Measurements from ENCODE around the gene MEGF11. TPM values are rescaled to one million over a fixed set of nuclear protein-coding genes. Genes with fewer than 3 reads are reported as not detected.

Gene MEGF11
- total RNA-seq, 2 experiments from 2014 or later, result not detected

DNA sequence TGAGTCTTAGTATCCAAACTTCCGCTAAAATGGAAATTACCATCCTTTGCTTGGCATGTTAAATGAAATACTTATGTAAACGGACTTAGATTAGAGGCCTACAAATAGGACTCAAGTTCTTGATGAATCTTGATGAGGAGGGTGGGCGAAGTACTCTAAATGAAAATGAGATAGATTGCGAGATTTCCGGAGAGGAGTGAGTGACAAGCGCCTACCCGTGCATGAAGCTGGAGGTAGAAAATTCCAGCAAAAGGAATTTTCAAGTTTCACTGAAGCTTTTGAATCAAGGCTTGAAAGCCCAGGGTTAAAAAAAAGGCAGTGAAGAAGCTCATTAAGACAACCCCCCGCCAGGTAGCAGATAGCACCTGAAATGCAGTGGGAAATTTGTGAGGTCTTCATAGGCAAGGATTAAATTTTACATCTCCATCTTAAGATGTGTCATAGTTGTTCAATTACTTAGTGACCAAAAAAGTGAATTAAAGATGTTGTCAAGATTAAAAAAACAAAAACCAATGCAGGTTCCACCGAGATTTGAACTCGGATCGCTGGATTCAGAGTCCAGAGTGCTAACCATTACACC, 384.9 kb downstream of the MEGF11 start:
- CTCF ChIA-PET, result interaction anchor here (0.7 to 3.2 kb wide), 9 partner anchors 9 to 74 kb away, joined by 3 to 14 read pairs (median 3); no protein-coding TSS in a partner anchor
- POLR2A ChIA-PET, result interaction anchor here (1.0 to 1.9 kb wide), 5 partner anchors 11 to 257 kb away, joined by 4 to 9 read pairs (median 5); partner anchors contain the start of genes DENND4A and INTS14

DNA sequence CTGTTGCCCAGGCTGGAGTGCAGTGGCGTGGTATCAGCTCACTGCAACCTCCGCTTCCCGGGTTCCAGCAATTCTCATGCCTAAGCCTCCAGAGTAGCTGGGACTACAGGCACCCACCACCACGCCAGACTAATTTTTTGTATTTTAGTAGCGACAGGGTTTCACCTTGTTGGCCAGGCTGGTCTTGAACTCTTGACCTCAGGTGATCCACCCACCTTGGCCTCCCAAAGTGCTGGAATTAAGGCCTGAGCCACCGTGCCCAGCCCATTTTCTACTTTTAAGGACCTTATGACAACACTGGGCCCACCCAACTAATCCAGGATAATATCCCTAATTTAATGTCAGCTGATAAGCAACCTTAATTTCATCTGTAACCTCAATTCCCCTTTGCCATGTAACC, 385.6 kb downstream of the MEGF11 start:
- ChIA-PET CTCF (interaction anchor here (0.5 to 3.2 kb wide), 2 partner anchors 11 to 233 kb away, joined by 3 to 14 read pairs; no protein-coding TSS in a partner anchor), POLR2A (interaction anchor here (1.0 to 1.9 kb wide), 2 partner anchors 237 to 257 kb away, joined by 4 to 5 read pairs; partner anchors contain the start of gene INTS14)

- ChIA-PET CTCF (interaction anchor here (0.6 to 1.2 kb wide), 3 partner anchors 10 to 15 kb away, joined by 3 to 7 read pairs (median 4); no protein-coding TSS in a partner anchor), POLR2A (no interaction called here)
Observed at GRCh38 chr15:65867244-65867643, 386.3 kb downstream of the MEGF11 start.

DNA sequence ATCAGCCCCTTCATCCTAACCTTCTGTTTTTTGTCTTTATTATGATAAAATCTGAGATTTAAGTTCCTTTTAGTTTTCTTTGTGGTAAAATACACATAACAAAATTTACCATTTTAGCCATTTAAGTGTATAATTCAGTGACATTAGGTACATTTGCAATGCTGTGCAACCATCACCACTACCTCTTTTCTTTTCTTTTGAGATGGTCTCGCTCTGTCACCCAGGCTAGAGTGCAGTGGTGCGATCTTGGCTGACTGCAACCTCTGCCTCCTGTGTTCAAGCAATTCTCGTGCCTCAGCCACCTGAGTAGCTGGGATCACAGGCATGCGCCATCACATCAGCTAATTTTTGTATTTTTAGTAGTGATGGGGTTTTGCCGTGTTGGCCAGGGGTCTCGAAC, 390.4 kb downstream of the MEGF11 start:
- CTCF ChIA-PET, result interaction anchor here (0.6 to 1.4 kb wide), 8 partner anchors 14 to 252 kb away, joined by 3 to 7 read pairs (median 3); partner anchors contain the start of gene INTS14
- POLR2A ChIA-PET, result no interaction called here

- CTCF ChIA-PET, result interaction anchor here (0.6 to 1.4 kb wide), 10 partner anchors 15 to 251 kb away, joined by 3 to 7 read pairs (median 3); partner anchors contain the start of gene INTS14
- POLR2A ChIA-PET, result no interaction called here
Observed at GRCh38 chr15:65862682-65863081, 390.9 kb downstream of the MEGF11 start.

DNA sequence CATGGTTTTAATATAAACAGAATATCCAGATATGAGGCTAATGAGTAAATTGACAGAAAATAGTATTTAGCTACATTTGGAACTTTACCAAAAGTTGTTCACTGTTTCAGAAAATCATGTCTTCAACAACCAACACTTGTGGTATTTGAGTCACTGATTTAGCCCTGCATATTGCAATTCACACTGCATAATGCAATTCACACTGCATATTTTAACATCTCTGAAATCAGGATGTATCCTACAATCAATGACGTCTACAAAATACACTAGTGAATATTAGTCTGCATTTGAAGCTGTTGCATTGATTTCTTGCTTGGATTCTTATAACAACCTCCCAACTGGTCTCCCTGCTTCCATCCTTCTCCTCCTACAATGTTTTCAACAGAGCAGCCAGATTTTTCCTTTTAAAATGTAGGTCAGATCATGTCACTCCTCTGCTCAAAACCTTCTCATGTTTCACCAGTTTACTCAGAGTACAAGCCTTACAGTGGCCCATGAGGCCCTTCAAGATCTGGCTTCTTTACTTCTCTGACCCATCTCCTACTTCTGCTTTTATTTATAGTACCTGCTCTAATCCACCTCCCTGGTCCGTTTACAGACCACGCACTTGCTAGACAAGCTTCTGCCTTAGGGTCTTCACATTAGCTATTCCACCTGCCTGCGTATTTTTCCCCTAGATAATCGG, 395.7 kb downstream of the MEGF11 start:
- POLR2A ChIA-PET, result interaction anchor here (1.6 kb wide), 1 partner anchor 11 kb away, joined by 6 read pairs; the partner anchor contains the start of gene RAB11A
- CTCF ChIA-PET, result interaction anchor here (0.7 to 2.9 kb wide), 8 partner anchors 8 to 704 kb away, joined by 3 to 15 read pairs (median 4); partner anchors contain the start of gene RAB11A

GRCh38 chr15:65856821-65857455, 396.6 kb downstream of the MEGF11 start:
- ChIA-PET CTCF (interaction anchor here (0.6 to 2.9 kb wide), 13 partner anchors 9 to 482 kb away, joined by 3 to 15 read pairs (median 4); partner anchors contain the start of gene RAB11A), POLR2A (interaction anchor here (1.6 kb wide), 1 partner anchor 12 kb away, joined by 6 read pairs; the partner anchor contains the start of gene RAB11A)

- CTCF ChIA-PET, result interaction anchor here (0.6 kb wide), 1 partner anchor 15 kb away, joined by 3 read pairs; no protein-coding TSS in a partner anchor
- POLR2A ChIA-PET, result no interaction called here
Observed at GRCh38 chr15:65851981-65852380, 401.6 kb downstream of the MEGF11 start.

- ChIA-PET CTCF (no interaction called here), POLR2A (no interaction called here)
Observed at GRCh38 chr15:65847989-65848388, 405.6 kb downstream of the MEGF11 start.

DNA sequence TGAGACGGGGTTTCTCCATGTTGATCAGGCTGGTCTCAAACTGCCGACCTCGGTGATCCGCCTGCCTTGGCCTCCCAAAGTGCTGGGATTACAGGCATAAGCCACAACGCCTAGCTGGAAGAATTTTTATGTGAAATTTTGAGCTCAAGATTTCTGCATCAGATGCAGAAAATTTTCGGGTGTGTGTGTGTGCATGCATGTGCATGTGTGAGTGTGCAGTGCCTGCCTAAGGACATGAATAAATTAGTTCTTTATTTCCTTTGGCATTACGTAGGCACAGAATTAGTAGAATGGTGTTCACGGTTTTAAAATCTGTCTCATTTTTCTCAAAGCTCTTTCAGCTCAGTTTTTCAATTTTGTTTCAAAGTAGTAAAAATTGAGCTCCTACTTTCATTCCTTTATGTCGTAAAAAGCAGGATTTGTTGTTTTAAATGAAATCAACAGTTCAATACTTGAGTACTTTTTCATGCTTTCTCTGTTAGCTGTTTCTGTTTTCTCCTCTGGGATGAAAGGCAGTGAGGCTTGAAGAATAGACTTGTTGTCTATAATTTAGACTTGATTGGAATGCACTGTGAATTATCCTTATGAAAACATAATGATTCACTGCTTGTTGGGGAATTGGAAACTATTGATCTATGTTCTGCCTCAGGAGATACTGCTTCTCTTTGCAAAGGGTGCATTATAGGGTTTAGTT, 407.6 kb downstream of the MEGF11 start:
- ChIA-PET CTCF (no interaction called here), POLR2A (no interaction called here)

Other genes with a start within 250 kb of the MEGF11 start
- gene DIS3L, start 39.8 kb upstream of the MEGF11 start, total RNA-seq, result 10 to 100 TPM; 26.4 to 27.0 TPM
- 10 to 100 TPM; 57.2 to 58.9 TPM for gene TIPIN, start 102.9 kb upstream of the MEGF11 start, total RNA-seq
- gene MAP2K1, start 133.2 kb upstream of the MEGF11 start, total RNA-seq, result 100 to 1,000 TPM; 115 to 116 TPM
- gene SNAPC5, start 244.0 kb upstream of the MEGF11 start, total RNA-seq, result 10 to 100 TPM; 48.6 to 49.3 TPM